ENCODE measurements around the gene TMEM255B.

The TMEM255B gene

GRCh38 chr13:113845723-113846635 lies 87.0 kb downstream of the TMEM255B start:
- no peak overlapping the region for H3K9ac ChIP-seq (ENCODE audit: low read length)
- no peak for TF ChIP-seq EZH2phosphoT487 (IDR thresholded peaks at IDR 0.05; ENCODE audit: low read length)
- no peak for TF ChIP-seq EZH2 (optimal IDR thresholded peaks at IDR 0.05; ENCODE audit: low read depth, low read length)
- TF ChIP-seq CTCF (IDR thresholded peaks at IDR 0.05; ENCODE audit: low read length): no peak
- H3K27me3 ChIP-seq (replicated peaks; ENCODE audit: insufficient read depth, low read length): no peaks in the 10 kb centered on the region
- no peak for DNase-seq
- no peak overlapping the region for H2AFZ ChIP-seq (ENCODE audit: low read length)
- no peak overlapping the region for H3K4me2 ChIP-seq (ENCODE audit: low read depth, low read length)
- peaks cover 9% of the 10 kb centered on the region; the same call in 1 of the 2 replicates for H3F3A ChIP-seq (ENCODE audit: insufficient read depth, low read length)
- H3K9me3 ChIP-seq (replicated peaks; ENCODE audit: insufficient read depth, low read length): no peaks in the 10 kb centered on the region
- H3K27ac ChIP-seq (ENCODE audit: low read length): no peak overlapping the region
- no peaks in the 10 kb centered on the region for H3K9me2 ChIP-seq (replicated peaks; ENCODE audit: insufficient read depth, low read length)
- H3K4me3 ChIP-seq (ENCODE audit: low read length): no peak overlapping the region
- H3K79me2 ChIP-seq (ENCODE audit: low read length): peaks cover 98% of the 10 kb centered on the region
- peaks cover 17% of the 10 kb centered on the region for H3K4me1 ChIP-seq (ENCODE audit: low read length)
- H3K36me3 ChIP-seq (replicated peaks; ENCODE audit: insufficient read depth, low read length): peaks cover 35% of the 10 kb centered on the region
- peaks cover 47% of the 10 kb centered on the region for H4K20me1 ChIP-seq (ENCODE audit: insufficient read depth, low read length)

- Histone ChIP-seq H3K27me3 (replicated peaks; ENCODE audit: insufficient read depth, low read length) (no peaks in the 10 kb centered on the region), H3K36me3 (replicated peaks; ENCODE audit: insufficient read depth, low read length) (peaks cover 39% of the 10 kb centered on the region), H3K4me3 (ENCODE audit: low read length) (no peak overlapping the region), H2AFZ (ENCODE audit: low read length) (no peak overlapping the region), H3K4me1 (ENCODE audit: low read length) (peaks cover 22% of the 10 kb centered on the region), H4K20me1 (ENCODE audit: insufficient read depth, low read length) (peaks cover 49% of the 10 kb centered on the region), H3K9me3 (replicated peaks; ENCODE audit: insufficient read depth, low read length) (no peaks in the 10 kb centered on the region), H3K9ac (ENCODE audit: low read length) (no peak overlapping the region), H3K4me2 (ENCODE audit: low read depth, low read length) (no peak overlapping the region), H3F3A (ENCODE audit: insufficient read depth, low read length) (peaks cover 9% of the 10 kb centered on the region; the same call in 1 of the 2 replicates), H3K27ac (ENCODE audit: low read length) (no peak overlapping the region), H3K79me2 (ENCODE audit: low read length) (peaks cover 100% of the 10 kb centered on the region), H3K9me2 (replicated peaks; ENCODE audit: insufficient read depth, low read length) (no peaks in the 10 kb centered on the region)
- TF ChIP-seq CTCF (IDR thresholded peaks at IDR 0.05; ENCODE audit: low read length) (no peak), EZH2 (optimal IDR thresholded peaks at IDR 0.05; ENCODE audit: low read depth, low read length) (no peak), EZH2phosphoT487 (IDR thresholded peaks at IDR 0.05; ENCODE audit: low read length) (no peak)
- no peak for DNase-seq
Measured at GRCh38 chr13:113846636-113847318, 87.8 kb downstream of the TMEM255B start.

GRCh38 chr13:113848020-113848419 lies 89.0 kb downstream of the TMEM255B start:
- Histone ChIP-seq H3K4me2 (ENCODE audit: low read depth, low read length) (no peak overlapping the region), H2AFZ (ENCODE audit: low read length) (no peak overlapping the region), H3K9me2 (replicated peaks; ENCODE audit: insufficient read depth, low read length) (no peaks in the 10 kb centered on the region), H4K20me1 (ENCODE audit: insufficient read depth, low read length) (peaks cover 47% of the 10 kb centered on the region), H3F3A (ENCODE audit: insufficient read depth, low read length) (peaks cover 9% of the 10 kb centered on the region; the same call in 1 of the 2 replicates), H3K4me3 (ENCODE audit: low read length) (no peak overlapping the region), H3K79me2 (ENCODE audit: low read length) (peaks cover 100% of the 10 kb centered on the region), H3K9ac (ENCODE audit: low read length) (no peak overlapping the region), H3K4me1 (ENCODE audit: low read length) (peaks cover 22% of the 10 kb centered on the region), H3K27ac (ENCODE audit: low read length) (no peak overlapping the region), H3K36me3 (replicated peaks; ENCODE audit: insufficient read depth, low read length) (peaks cover 39% of the 10 kb centered on the region), H3K27me3 (replicated peaks; ENCODE audit: insufficient read depth, low read length) (no peaks in the 10 kb centered on the region), H3K9me3 (replicated peaks; ENCODE audit: insufficient read depth, low read length) (no peaks in the 10 kb centered on the region)
- TF ChIP-seq EZH2phosphoT487 (IDR thresholded peaks at IDR 0.05; ENCODE audit: low read length) (no peak), CTCF (IDR thresholded peaks at IDR 0.05; ENCODE audit: low read length) (no peak), EZH2 (optimal IDR thresholded peaks at IDR 0.05; ENCODE audit: low read depth, low read length) (no peak)
- no peak for DNase-seq
